UCSD-AML1 (cell line): ENCODE measurements around the gene NOX3.
"Not testable (repeated sequence)": the region's sequence is repeated elsewhere in the genome, so short reads cannot be mapped to it uniquely, and the experiment has no call there.

Source experiments
- DNase-seq: peaks from one replicate; lab custom pipeline; 2025; ENCODE audit not compliant: unreplicated experiment; lab: John Stamatoyannopoulos, UW

NOX3 gene

GRCh38 chr6:155455766-155456165 lies at the start of gene NOX3:
Gene NOX3 (minus strand): TSS chr6:155455839. CDS start chr6:155455800, 39 bp downstream.
- DNase-seq, result no peak

- no peak for DNase-seq
Measured at GRCh38 chr6:155504848-155505607, 49.4 kb upstream of the NOX3 start.

- DNase-seq, result no peak
Measured at GRCh38 chr6:155502393-155502792, 46.8 kb upstream of the NOX3 start.

GRCh38 chr6:155499574-155499973 lies 43.9 kb upstream of the NOX3 start:
- DNase-seq, result no peak

- DNase-seq, result no peak
Measured at GRCh38 chr6:155498370-155498769, 42.7 kb upstream of the NOX3 start.

- DNase-seq, result no peak
Measured at GRCh38 chr6:155497273-155497672, 41.6 kb upstream of the NOX3 start.

GRCh38 chr6:155495011-155495768 lies 39.6 kb upstream of the NOX3 start:
- DNase-seq, result no peak

GRCh38 chr6:155493694-155494143 lies 38.1 kb upstream of the NOX3 start:
- DNase-seq, result no peak

GRCh38 chr6:155493026-155493693 lies 37.5 kb upstream of the NOX3 start:
- DNase-seq, result no peak

GRCh38 chr6:155492061-155492735 lies 36.6 kb upstream of the NOX3 start:
- no peak for DNase-seq

- DNase-seq, result no peak
Measured at GRCh38 chr6:155491421-155491820, 35.8 kb upstream of the NOX3 start.

- DNase-seq, result not testable (repeated sequence)
Measured at GRCh38 chr6:155488197-155488596, 32.6 kb upstream of the NOX3 start.

GRCh38 chr6:155487371-155488130 lies 31.9 kb upstream of the NOX3 start:
- no peak for DNase-seq

GRCh38 chr6:155486721-155487294 lies 31.2 kb upstream of the NOX3 start:
- DNase-seq, result no peak

- no peak for DNase-seq
Measured at GRCh38 chr6:155485756-155486155, 30.1 kb upstream of the NOX3 start.

- no peak for DNase-seq
Measured at GRCh38 chr6:155483858-155484257, 28.2 kb upstream of the NOX3 start.

- no peak for DNase-seq
Measured at GRCh38 chr6:155481215-155481614, 25.6 kb upstream of the NOX3 start.

- no peak for DNase-seq
Measured at GRCh38 chr6:155473741-155474140, 18.1 kb upstream of the NOX3 start.

- no peak for DNase-seq
Measured at GRCh38 chr6:155472886-155473285, 17.2 kb upstream of the NOX3 start.

- not testable (repeated sequence) for DNase-seq
Measured at GRCh38 chr6:155470979-155471616, 15.5 kb upstream of the NOX3 start.
